ENCODE data around the gene LLGL2. TPM values are rescaled to one million over a fixed set of nuclear protein-coding genes. Genes with fewer than 3 reads are reported as not detected.

LLGL2 gene
- total and polyA plus RNA-seq, 8 donors = 72.3 to 565 (median 174) TPM

DNA sequence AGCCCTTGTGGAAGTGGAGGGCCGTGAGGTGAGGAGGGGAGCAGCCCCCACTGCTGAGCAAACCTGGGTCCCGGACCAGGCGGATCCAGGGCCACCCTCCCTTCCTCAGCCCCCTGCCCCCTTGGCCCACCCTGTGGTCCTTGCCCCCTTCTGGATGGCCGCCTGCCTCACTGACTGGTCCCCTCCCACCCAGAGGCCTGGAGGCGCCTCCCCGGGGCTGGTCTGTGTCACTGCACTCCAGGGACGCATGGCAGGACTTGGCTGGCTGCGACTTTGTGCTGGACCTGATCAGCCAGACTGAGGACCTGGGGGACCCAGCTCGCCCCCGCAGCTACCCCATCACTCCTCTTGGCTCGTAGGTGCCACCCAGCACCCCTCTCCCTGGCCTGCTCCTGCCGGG is 88.5 kb downstream of the LLGL2 start:
- H3K4me1 ChIP-seq = peaks cover 4 to 10% (median 7%) of the 10 kb centered on the region in 4 donors
- H3K27me3 ChIP-seq = no peaks in the 10 kb centered on the region
- 90 to 94% (median 93%) methylated on average over 9 to 12 of the region's 12 CpGs for WGBS, 5 donors
- no peak for DNase-seq
- peaks cover 14 to 82% (median 80%) of the 10 kb centered on the region in 4 donors for H3K36me3 ChIP-seq
- no peak overlapping the region for H3K27ac ChIP-seq
- intact Hi-C loops (cut with DNase I; ENCODE audit: low total_unique reads) = no loop called here
- no peaks in the 10 kb centered on the region for H3K9me3 ChIP-seq
- TF ChIP-seq POLR2A (IDR thresholded peaks at IDR 0.05) (no peak), POLR2AphosphoS5 (IDR thresholded peaks at IDR 0.05) (no peak), CTCF (IDR thresholded peaks at IDR 0.05) (no peak), EP300 (IDR thresholded peaks at IDR 0.05) (no peak)
- H3K4me3 ChIP-seq = no peak overlapping the region

- H3K36me3 ChIP-seq = peaks cover 14 to 89% (median 87%) of the 10 kb centered on the region in 4 donors
- H3K4me3 ChIP-seq = no peak overlapping the region
- no peak for DNase-seq
- peaks cover 4 to 10% (median 7%) of the 10 kb centered on the region in 4 donors for H3K4me1 ChIP-seq
- intact Hi-C loops (cut with DNase I; ENCODE audit: low total_unique reads) = no loop called here
- TF ChIP-seq CTCF (IDR thresholded peaks at IDR 0.05) (no peak), EP300 (IDR thresholded peaks at IDR 0.05) (no peak), POLR2A (IDR thresholded peaks at IDR 0.05) (no peak), POLR2AphosphoS5 (IDR thresholded peaks at IDR 0.05) (no peak)
- H3K9me3 ChIP-seq = no peaks in the 10 kb centered on the region
- H3K27me3 ChIP-seq = no peaks in the 10 kb centered on the region
- H3K27ac ChIP-seq = no peak overlapping the region
- 87 to 95% (median 87%) methylated on average over 4 to 19 of the region's 19 CpGs for WGBS, 5 donors
Measured at GRCh38 chr17:75614556-75615270, 89.2 kb downstream of the LLGL2 start.

- no peak for DNase-seq
- TF ChIP-seq EP300 (IDR thresholded peaks at IDR 0.05) (no peak), POLR2A (IDR thresholded peaks at IDR 0.05) (no peak)
- Histone ChIP-seq H3K27ac (no peak overlapping the region), H3K4me3 (no peak overlapping the region), H3K36me3 (peaks cover 14 to 91% (median 89%) of the 10 kb centered on the region in 4 donors), H3K4me1 (peaks cover 4 to 7% (median 5%) of the 10 kb centered on the region in 4 donors), H3K9me3 (no peaks in the 10 kb centered on the region), H3K27me3 (no peaks in the 10 kb centered on the region)
- WGBS, 5 donors = 88 to 100% (median 91%) methylated on average over 6 to 11 of the region's 11 CpGs
- intact Hi-C loops (cut with DNase I; ENCODE audit: low total_unique reads) = no loop called here
Measured at GRCh38 chr17:75615301-75615700, 89.8 kb downstream of the LLGL2 start.

DNA sequence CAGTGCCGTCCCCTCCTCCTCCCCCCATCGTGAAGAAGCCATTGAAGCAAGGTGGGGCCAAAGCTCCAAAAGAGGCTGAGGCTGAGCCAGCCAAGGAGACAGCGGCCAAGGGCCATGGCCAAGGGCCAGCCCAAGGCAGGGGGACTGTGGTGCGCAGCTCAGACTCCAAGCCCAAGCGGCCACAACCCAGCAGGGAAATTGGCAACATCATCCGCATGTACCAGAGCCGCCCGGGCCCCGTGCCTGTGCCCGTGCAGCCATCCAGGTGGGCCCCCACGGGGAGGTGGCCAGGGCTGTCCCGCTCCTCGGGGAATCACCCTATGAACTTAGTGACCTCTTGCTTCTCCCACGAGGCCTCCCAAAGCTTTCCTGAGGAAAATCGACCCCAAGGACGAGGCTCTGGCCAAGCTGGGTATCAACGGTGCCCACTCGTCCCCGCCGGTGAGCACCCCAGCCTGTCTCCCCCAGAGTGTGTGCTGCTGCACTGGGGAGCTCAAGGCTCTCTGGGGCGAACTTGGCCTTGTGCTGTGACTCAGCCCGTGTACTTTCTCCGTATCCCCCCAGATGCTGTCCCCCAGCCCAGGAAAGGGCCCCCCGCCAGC is 91.1 kb downstream of the LLGL2 start:
- WGBS, 5 donors = 75 to 91% (median 87%) methylated on average over 7 to 24 of the region's 24 CpGs
- no peaks in the 10 kb centered on the region for H3K27me3 ChIP-seq
- TF ChIP-seq POLR2A (IDR thresholded peaks at IDR 0.05) (no peak), CTCF (IDR thresholded peaks at IDR 0.05) (no peak), POLR2AphosphoS5 (IDR thresholded peaks at IDR 0.05) (no peak), EP300 (IDR thresholded peaks at IDR 0.05) (no peak)
- peaks cover 14 to 100% (median 96%) of the 10 kb centered on the region in 4 donors for H3K36me3 ChIP-seq
- no peaks in the 10 kb centered on the region for H3K9me3 ChIP-seq
- H3K27ac ChIP-seq = no peak overlapping the region
- DNase-seq = no peak
- H3K4me3 ChIP-seq = no peak overlapping the region
- peaks cover 0 to 3% (median 0%) of the 10 kb centered on the region in 4 donors for H3K4me1 ChIP-seq
- intact Hi-C loops (cut with DNase I; ENCODE audit: low total_unique reads) = no loop called here

Data from stomach (tissue), 9 donors.